Lower lobe of right lung (tissue), 2 donors: ENCODE measurements around the gene MOV10. TPM values are rescaled to one million over a fixed set of nuclear protein-coding genes. Genes with fewer than 3 reads are reported as not detected.
A peak's percentile ranks its signal among the peaks of the same experiment; 100 is the strongest.

Source experiments
- ATAC-seq, 2 donors: fragments of 200-7000 bp; cut with Tn5 transposase; one replicate each; pipeline ENCODE4 v1.9.1; 2020 to 2022; ENCODE audit warnings: mild to moderate bottlenecking in 2 of 2, moderate library complexity in 2 of 2
- DNase-seq: peaks from one replicate; pipeline ENCODE4 v3.0.0-alpha.2; 2020
- H3K27ac ChIP-seq: fragments of 200-600 bp; one replicate; pipeline ENCODE4 v1.8.0; 2022
- H3K27me3 ChIP-seq: fragments of 200-600 bp; one replicate; pipeline ENCODE4 v1.8.0; 2022; ENCODE audit warnings: low read depth
- H3K36me3 ChIP-seq: fragments of 200-600 bp; one replicate; pipeline ENCODE4 v1.8.0; 2022; ENCODE audit warnings: mild to moderate bottlenecking
- H3K4me1 ChIP-seq: fragments of 200-600 bp; one replicate; pipeline ENCODE4 v1.8.0; 2022
- H3K4me3 ChIP-seq: fragments of 200-600 bp; one replicate; pipeline ENCODE4 v1.8.0; 2022; ENCODE audit warnings: mild to moderate bottlenecking
- H3K9me3 ChIP-seq: fragments of 200-600 bp; one replicate; pipeline ENCODE4 v1.8.0; 2022
- CTCF ChIP-seq: fragments of 200-600 bp; IDR thresholded peaks from one replicate; pipeline ENCODE4 v1.8.0; 2022; ENCODE audit warnings: antibody characterized with exemption, mild to moderate bottlenecking
- intact Hi-C: fragments of 100-400 bp; cut with DNase I; formaldehyde crosslinking; loops from one replicate; pipeline ENCODE4 v1.11.0; 2022
- total RNA-seq: library from RNA; stranded (reverse); fragmentation: NEBNext Ultra II Directional; extraction: Animal tissue kit (Norgen Biotek cat#: 25700); gene quantifications from one replicate; pipeline ENCODE4 v1.2.1, GENCODE V29; 2021
- donor health status: DM: no; HTN: yes; CAD: no; lungs with severe emphysema.

Gene MOV10
- total RNA-seq, 1 donor from 2014 or later = 72.3 TPM

GRCh38 chr1:112707221-112708001, 33.0 kb downstream of the MOV10 start:
- H3K27me3 ChIP-seq = no peaks in the 10 kb centered on the region
- peak overlapping the region; percentile 93 for H3K27ac ChIP-seq
- no peaks in the 10 kb centered on the region for H3K9me3 ChIP-seq
- TF ChIP-seq CTCF = peak; percentile 88
- H3K36me3 ChIP-seq = peaks cover 14% of the 10 kb centered on the region
- ATAC-seq = peak; percentile 88 to 89
- H3K4me3 ChIP-seq = peak overlapping the region; percentile 97
- intact Hi-C loops = no loop called here
- DNase-seq = peak; percentile 92
- peaks cover 38% of the 10 kb centered on the region for H3K4me1 ChIP-seq

GRCh38 chr1:112708002-112708448, 33.6 kb downstream of the MOV10 start:
- peak overlapping the region; percentile 93 for H3K27ac ChIP-seq
- peaks cover 11% of the 10 kb centered on the region for H3K36me3 ChIP-seq
- no peak for DNase-seq
- no peaks in the 10 kb centered on the region for H3K9me3 ChIP-seq
- no peak for TF ChIP-seq CTCF
- H3K4me3 ChIP-seq = no peak overlapping the region
- H3K4me1 ChIP-seq = peaks cover 31% of the 10 kb centered on the region
- H3K27me3 ChIP-seq = no peaks in the 10 kb centered on the region
- intact Hi-C loops = no loop called here
- ATAC-seq = no peak

GRCh38 chr1:112708489-112708888, 34.0 kb downstream of the MOV10 start:
- H3K4me3 ChIP-seq = no peak overlapping the region
- intact Hi-C loops = no loop called here
- no peak for DNase-seq
- H3K9me3 ChIP-seq = no peaks in the 10 kb centered on the region
- H3K27ac ChIP-seq = no peak overlapping the region
- TF ChIP-seq CTCF = no peak
- no peaks in the 10 kb centered on the region for H3K27me3 ChIP-seq
- ATAC-seq = no peak
- peaks cover 27% of the 10 kb centered on the region for H3K4me1 ChIP-seq
- peaks cover 7% of the 10 kb centered on the region for H3K36me3 ChIP-seq

GRCh38 chr1:112710159-112710558, 35.7 kb downstream of the MOV10 start:
- Histone ChIP-seq H3K4me3 (no peak overlapping the region), H3K36me3 (no peaks in the 10 kb centered on the region), H3K27me3 (no peaks in the 10 kb centered on the region), H3K9me3 (no peaks in the 10 kb centered on the region), H3K4me1 (peaks cover 24% of the 10 kb centered on the region), H3K27ac (no peak overlapping the region)
- DNase-seq = no peak
- intact Hi-C loops = no loop called here
- no peak for ATAC-seq
- no peak for TF ChIP-seq CTCF

- no peak overlapping the region for H3K27ac ChIP-seq
- ATAC-seq (no peak), DNase-seq (no peak)
- TF ChIP-seq CTCF = no peak
- no peaks in the 10 kb centered on the region for H3K36me3 ChIP-seq
- no peaks in the 10 kb centered on the region for H3K9me3 ChIP-seq
- peaks cover 20% of the 10 kb centered on the region for H3K4me1 ChIP-seq
- H3K4me3 ChIP-seq = no peak overlapping the region
- H3K27me3 ChIP-seq = no peaks in the 10 kb centered on the region
- intact Hi-C loops = no loop called here
Measured at GRCh38 chr1:112710586-112710985, 36.1 kb downstream of the MOV10 start.
